ENCODE results near the gene LMOD2.
A peak's percentile ranks its signal among the peaks of the same experiment; 100 is the strongest.
"Not testable (repeated sequence)": the region's sequence is repeated elsewhere in the genome, so short reads cannot be mapped to it uniquely, and the experiment has no call there.

The LMOD2 gene

DNA sequence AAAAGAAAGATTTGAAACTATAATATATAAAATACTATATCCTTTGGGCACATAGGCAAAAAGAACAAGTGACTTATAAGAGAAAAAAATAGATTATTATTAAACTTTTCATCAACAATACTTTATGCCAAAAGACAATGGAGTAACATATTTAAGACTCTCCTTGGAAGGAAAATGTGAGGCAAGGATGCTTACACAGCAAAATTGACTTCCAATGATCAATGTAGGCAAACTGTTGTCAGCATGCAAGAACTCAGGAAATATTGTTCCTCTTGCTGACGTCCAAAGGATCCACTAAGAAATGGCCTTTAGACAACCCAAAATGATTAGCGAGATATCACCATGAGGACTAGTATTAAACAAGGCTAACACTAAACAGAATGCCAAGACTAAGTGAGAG, 22.9 kb upstream of the LMOD2 start:
- Histone ChIP-seq H3K27ac (no peak overlapping the region), H3K9ac (no peak overlapping the region), H3K4me3 (ENCODE audit: low read depth, low read length) (no peak overlapping the region), H3K27me3 (ENCODE audit: control insufficient read depth, insufficient read depth, low read length) (no peaks in the 10 kb centered on the region), H3K4me1 (peaks cover 6% of the 10 kb centered on the region), H3K9me3 (ENCODE audit: control insufficient read depth, low read length) (no peaks in the 10 kb centered on the region), H3K79me2 (no peaks in the 10 kb centered on the region), H2AFZ (no peak overlapping the region), H3K36me3 (ENCODE audit: control insufficient read depth, insufficient read depth, low read length) (no peaks in the 10 kb centered on the region), H3K4me2 (ENCODE audit: low read length) (no peak overlapping the region)
- TF ChIP-seq, protein P1, sequence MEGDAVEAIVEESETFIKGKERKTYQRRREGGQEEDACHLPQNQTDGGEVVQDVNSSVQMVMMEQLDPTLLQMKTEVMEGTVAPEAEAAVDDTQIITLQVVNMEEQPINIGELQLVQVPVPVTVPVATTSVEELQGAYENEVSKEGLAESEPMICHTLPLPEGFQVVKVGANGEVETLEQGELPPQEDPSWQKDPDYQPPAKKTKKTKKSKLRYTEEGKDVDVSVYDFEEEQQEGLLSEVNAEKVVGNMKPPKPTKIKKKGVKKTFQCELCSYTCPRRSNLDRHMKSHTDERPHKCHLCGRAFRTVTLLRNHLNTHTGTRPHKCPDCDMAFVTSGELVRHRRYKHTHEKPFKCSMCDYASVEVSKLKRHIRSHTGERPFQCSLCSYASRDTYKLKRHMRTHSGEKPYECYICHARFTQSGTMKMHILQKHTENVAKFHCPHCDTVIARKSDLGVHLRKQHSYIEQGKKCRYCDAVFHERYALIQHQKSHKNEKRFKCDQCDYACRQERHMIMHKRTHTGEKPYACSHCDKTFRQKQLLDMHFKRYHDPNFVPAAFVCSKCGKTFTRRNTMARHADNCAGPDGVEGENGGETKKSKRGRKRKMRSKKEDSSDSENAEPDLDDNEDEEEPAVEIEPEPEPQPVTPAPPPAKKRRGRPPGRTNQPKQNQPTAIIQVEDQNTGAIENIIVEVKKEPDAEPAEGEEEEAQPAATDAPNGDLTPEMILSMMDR (IDR thresholded peaks at IDR 0.05): no peak

DNA sequence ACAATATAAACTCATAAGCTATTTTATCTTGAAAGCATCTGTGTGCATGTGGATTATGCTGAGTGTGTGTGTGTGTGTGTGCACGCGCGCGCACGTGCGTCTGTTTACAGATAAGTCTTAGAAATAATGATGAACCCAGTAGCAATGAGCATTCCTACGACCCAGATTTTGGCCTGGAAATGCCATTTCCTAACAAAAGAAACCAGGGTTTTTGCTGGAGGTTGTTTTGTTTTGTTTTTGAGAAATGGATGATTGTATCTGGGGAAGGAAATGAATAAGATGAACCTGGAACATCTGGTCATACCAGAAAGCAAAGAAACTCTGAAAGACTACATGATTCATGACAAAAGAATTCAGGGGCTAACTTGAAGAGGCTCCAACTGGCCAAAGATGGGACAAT, 22.1 kb upstream of the LMOD2 start:
- no peaks in the 10 kb centered on the region for H3K36me3 ChIP-seq (ENCODE audit: control insufficient read depth, insufficient read depth, low read length)
- no peaks in the 10 kb centered on the region for H3K9me3 ChIP-seq (ENCODE audit: control insufficient read depth, low read length)
- H2AFZ ChIP-seq: no peak overlapping the region
- no peaks in the 10 kb centered on the region for H3K79me2 ChIP-seq
- no peak overlapping the region for H3K4me3 ChIP-seq (ENCODE audit: low read depth, low read length)
- no peak overlapping the region for H3K4me2 ChIP-seq (ENCODE audit: low read length)
- no peaks in the 10 kb centered on the region for H3K27me3 ChIP-seq (ENCODE audit: control insufficient read depth, insufficient read depth, low read length)
- H3K4me1 ChIP-seq: peaks cover 6% of the 10 kb centered on the region
- TF ChIP-seq, protein P1 (IDR thresholded peaks at IDR 0.05): no peak
- H3K27ac ChIP-seq: no peak overlapping the region
- no peak overlapping the region for H3K9ac ChIP-seq

DNA sequence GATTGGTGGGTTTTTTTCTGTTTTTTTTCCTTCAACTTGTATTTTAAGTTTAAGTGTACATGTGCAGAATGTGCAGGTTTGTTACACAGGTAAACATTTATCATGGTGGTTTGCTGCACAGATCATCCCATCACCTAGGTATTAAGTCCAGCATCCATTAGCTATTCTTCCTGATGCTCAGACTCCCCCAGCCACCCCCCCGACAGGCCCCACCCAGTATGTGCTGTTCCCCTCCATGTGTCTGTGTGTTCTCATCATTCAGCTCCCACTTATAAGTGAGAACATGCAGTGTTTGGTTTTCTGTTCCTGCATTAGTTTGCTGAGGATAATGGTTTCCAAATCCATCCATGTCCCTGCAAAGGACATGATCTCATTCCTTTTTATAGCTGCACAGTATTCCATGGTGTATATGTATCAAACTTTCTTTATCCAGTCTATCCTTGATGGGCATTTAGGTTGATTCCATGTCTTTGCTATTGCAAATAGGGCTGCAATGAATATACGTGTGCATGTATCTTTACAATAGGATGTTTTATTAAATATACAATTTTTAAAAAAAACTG, 21.6 kb upstream of the LMOD2 start:
- not testable (repeated sequence) for H3K79me2 ChIP-seq; H3K36me3 ChIP-seq (ENCODE audit: control insufficient read depth, insufficient read depth, low read length); H3K27ac ChIP-seq; H3K9ac ChIP-seq; H3K4me2 ChIP-seq (ENCODE audit: low read length); H3K4me3 ChIP-seq (ENCODE audit: low read depth, low read length); H3K27me3 ChIP-seq (ENCODE audit: control insufficient read depth, insufficient read depth, low read length); H2AFZ ChIP-seq; H3K9me3 ChIP-seq (ENCODE audit: control insufficient read depth, low read length); H3K4me1 ChIP-seq

DNA sequence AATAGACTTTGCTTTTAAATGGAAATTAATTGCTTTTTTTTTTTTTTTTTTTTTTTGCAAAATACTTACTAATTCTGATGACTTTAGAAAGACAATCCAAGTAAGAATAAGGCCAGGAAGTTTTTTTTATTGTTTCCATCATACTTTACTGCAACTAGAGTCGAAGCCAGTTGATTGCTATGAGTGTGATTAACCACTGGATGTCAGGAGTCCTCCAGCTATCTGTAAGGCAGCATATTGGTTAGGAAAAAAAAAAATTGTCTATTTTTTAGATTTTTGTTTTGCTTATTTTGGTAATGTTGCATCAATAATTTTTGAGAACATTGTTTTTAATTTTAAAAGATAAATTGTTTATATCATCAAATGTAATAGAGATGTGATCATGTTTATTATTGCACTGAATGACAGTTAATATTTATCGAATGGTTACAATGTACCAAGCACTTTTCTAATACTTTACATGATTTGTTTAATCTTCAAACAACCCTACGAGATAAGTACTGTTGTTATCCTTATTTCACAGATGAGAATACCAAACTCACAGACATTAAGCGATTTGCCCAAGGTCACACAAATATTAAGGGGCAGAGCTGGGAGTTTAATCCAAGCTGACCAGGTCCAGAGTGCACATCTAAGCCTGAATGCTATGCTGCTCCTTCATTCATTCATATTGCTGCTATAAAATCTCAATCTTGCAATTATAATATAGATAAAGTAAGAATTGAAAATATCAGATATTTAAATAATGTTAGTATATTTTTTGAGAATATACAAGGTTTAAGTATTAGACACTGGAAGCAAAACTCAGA, 19.9 kb upstream of the LMOD2 start:
- Histone ChIP-seq H3K79me2 (no peaks in the 10 kb centered on the region), H3K9me3 (ENCODE audit: control insufficient read depth, low read length) (no peaks in the 10 kb centered on the region), H3K27me3 (ENCODE audit: control insufficient read depth, insufficient read depth, low read length) (no peaks in the 10 kb centered on the region), H3K27ac (no peak overlapping the region), H3K36me3 (ENCODE audit: control insufficient read depth, insufficient read depth, low read length) (no peaks in the 10 kb centered on the region), H3K4me2 (ENCODE audit: low read length) (no peak overlapping the region), H3K9ac (no peak overlapping the region), H2AFZ (no peak overlapping the region), H3K4me3 (ENCODE audit: low read depth, low read length) (no peak overlapping the region), H3K4me1 (peaks cover 6% of the 10 kb centered on the region)
- TF ChIP-seq, protein P1 (IDR thresholded peaks at IDR 0.05): peak; percentile 68

DNA sequence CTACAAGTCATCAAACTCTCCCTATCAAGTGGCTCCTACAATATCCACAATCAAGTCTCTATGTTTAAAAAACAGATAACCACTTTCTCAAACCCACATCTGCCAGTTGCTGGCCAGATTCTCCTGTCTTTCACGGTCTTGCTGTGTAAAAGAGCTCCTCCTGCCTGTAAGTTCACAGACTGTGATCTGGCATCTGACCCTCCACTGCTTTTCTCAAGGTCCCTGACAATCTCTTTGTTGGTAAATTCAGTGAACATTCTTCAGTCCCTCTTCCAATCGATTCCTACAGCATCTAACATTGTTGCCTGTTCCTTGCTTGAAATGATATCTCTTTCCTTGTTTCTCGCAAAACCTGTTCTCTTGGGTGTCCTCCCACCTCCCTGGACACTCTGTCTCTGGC, 18.5 kb upstream of the LMOD2 start:
- Histone ChIP-seq H3K4me2 (ENCODE audit: low read length) (no peak overlapping the region), H3K27me3 (ENCODE audit: control insufficient read depth, insufficient read depth, low read length) (no peaks in the 10 kb centered on the region), H3K79me2 (no peaks in the 10 kb centered on the region), H3K9ac (no peak overlapping the region), H3K27ac (peak overlapping the region; percentile 37), H3K4me3 (ENCODE audit: low read depth, low read length) (no peak overlapping the region), H3K9me3 (ENCODE audit: control insufficient read depth, low read length) (no peaks in the 10 kb centered on the region), H3K4me1 (peaks cover 10% of the 10 kb centered on the region), H3K36me3 (ENCODE audit: control insufficient read depth, insufficient read depth, low read length) (no peaks in the 10 kb centered on the region), H2AFZ (peak overlapping the region; percentile 70)
- TF ChIP-seq, protein P1 (IDR thresholded peaks at IDR 0.05): no peak

Data from parathyroid adenoma (tissue), 2 donors.